ENCODE results near the gene BICC1. TPM values are rescaled to one million over a fixed set of nuclear protein-coding genes. Genes with fewer than 3 reads are reported as not detected.

Gene BICC1
- total RNA-seq, 1 experiment from 2014 or later = 118 TPM

GRCh38 chr10:58859526-58859925, 346.9 kb downstream of the BICC1 start:
- H3K36me3 ChIP-seq (ENCODE audit: control insufficient read depth, insufficient read depth, low read length) = no peaks in the 10 kb centered on the region
- Mint-ChIP-seq H3K27me3 (ENCODE audit: insufficient read depth, unreplicated experiment) (no peaks in the 10 kb centered on the region), H3K9me3 (ENCODE audit: unreplicated experiment) (peaks cover 31% of the 10 kb centered on the region), H3K36me3 (ENCODE audit: insufficient read depth, unreplicated experiment) (no peaks in the 10 kb centered on the region), H3K27ac (ENCODE audit: unreplicated experiment) (no peak overlapping the region), H3K4me1 (ENCODE audit: low read depth, unreplicated experiment) (peaks cover 12% of the 10 kb centered on the region), H3K4me3 (ENCODE audit: unreplicated experiment) (no peak overlapping the region)
- no peaks in the 10 kb centered on the region for H3K27me3 ChIP-seq (replicated peaks; ENCODE audit: control insufficient read depth, insufficient read depth, low read length)
- intact Hi-C loops (cut with micrococcal nuclease; ENCODE audit: unreplicated experiment) = no loop called here
- POLR2A ChIA-PET = no interaction called here
- no peak overlapping the region for H3K4me3 ChIP-seq (ENCODE audit: low read depth, low read length)
- no peak for TF ChIP-seq CTCF (IDR thresholded peaks at IDR 0.05; ENCODE audit: insufficient read depth in 1 of 2, low read depth in 1 of 2, low read length in 1 of 2, severe bottlenecking in 1 of 2, unreplicated experiment in 1 of 2)
- peaks cover 21% of the 10 kb centered on the region for H3K4me1 ChIP-seq
- no peaks in the 10 kb centered on the region for H3K9me3 ChIP-seq
- no TSS peak for BruUV-seq (replicated peaks)
- no peak for DNase-seq
- CTCF ChIA-PET = no interaction called here

GRCh38 chr10:58867683-58868082, 355.0 kb downstream of the BICC1 start:
- no peak for DNase-seq
- intact Hi-C loops (cut with micrococcal nuclease; ENCODE audit: unreplicated experiment) = no loop called here
- Mint-ChIP-seq H3K4me3 (ENCODE audit: unreplicated experiment) (no peak overlapping the region), H3K27ac (ENCODE audit: unreplicated experiment) (no peak overlapping the region), H3K4me1 (ENCODE audit: low read depth, unreplicated experiment) (peaks cover 4% of the 10 kb centered on the region), H3K27me3 (ENCODE audit: insufficient read depth, unreplicated experiment) (no peaks in the 10 kb centered on the region), H3K9me3 (ENCODE audit: unreplicated experiment) (peaks cover 9% of the 10 kb centered on the region), H3K36me3 (ENCODE audit: insufficient read depth, unreplicated experiment) (no peaks in the 10 kb centered on the region)
- H3K27me3 ChIP-seq (replicated peaks; ENCODE audit: control insufficient read depth, insufficient read depth, low read length) = no peaks in the 10 kb centered on the region
- BruUV-seq (replicated peaks) = no TSS peak
- 0 out of 2 replicates have a peak, but pooled peaks cover 2% of the 10 kb centered on the region for H3K9me3 ChIP-seq
- no peaks in the 10 kb centered on the region; the same call in 1 of the 2 replicates for H3K4me1 ChIP-seq
- H3K36me3 ChIP-seq (ENCODE audit: control insufficient read depth, insufficient read depth, low read length) = no peaks in the 10 kb centered on the region
- no peak overlapping the region for H3K4me3 ChIP-seq (ENCODE audit: low read depth, low read length)
- no peak for TF ChIP-seq CTCF (IDR thresholded peaks at IDR 0.05; ENCODE audit: insufficient read depth in 1 of 2, low read depth in 1 of 2, low read length in 1 of 2, severe bottlenecking in 1 of 2, unreplicated experiment in 1 of 2)
- POLR2A ChIA-PET = interaction anchor here (0.6 kb wide), 1 partner anchor 88 kb away, joined by 3 read pairs; no protein-coding TSS in a partner anchor
- CTCF ChIA-PET = no interaction called here

DNA sequence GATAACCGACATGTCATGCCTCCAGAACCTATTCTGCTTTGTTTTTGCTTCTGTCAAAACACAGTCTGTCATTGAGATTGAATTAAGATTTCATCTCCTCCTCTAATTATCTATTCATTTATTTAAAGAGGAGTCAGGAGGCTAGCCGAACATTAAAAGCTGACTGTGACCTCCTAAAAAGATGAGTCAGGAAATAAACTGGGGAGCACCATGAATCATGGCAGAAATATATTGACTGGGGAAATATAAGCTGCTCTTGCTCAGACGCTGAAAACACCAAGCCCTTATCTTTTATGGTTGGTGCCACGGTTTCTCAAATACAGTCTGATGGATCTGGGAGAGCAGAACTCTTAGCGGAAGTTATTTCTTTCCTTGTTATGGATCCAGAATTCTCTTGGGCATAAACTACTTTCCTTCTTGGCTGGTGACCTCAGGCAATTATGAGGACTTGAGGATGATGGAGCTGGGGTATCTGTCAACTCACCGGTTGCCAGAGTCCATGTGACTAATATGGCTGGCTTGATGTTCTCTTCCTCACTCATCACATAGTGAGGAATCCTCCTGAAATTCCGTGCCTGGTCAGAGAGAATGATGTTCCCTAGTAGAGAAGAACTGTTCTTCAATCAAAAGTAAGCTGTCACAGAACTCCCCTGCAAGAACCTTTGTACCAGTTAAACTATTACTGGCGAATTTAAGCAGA, 356.2 kb downstream of the BICC1 start:
- Mint-ChIP-seq H3K36me3 (ENCODE audit: insufficient read depth, unreplicated experiment) (no peaks in the 10 kb centered on the region), H3K27ac (ENCODE audit: unreplicated experiment) (no peak overlapping the region), H3K4me1 (ENCODE audit: low read depth, unreplicated experiment) (peaks cover 15% of the 10 kb centered on the region), H3K9me3 (ENCODE audit: unreplicated experiment) (no peaks in the 10 kb centered on the region), H3K27me3 (ENCODE audit: insufficient read depth, unreplicated experiment) (no peaks in the 10 kb centered on the region), H3K4me3 (ENCODE audit: unreplicated experiment) (no peak overlapping the region)
- H3K4me1 ChIP-seq = peaks cover 2% of the 10 kb centered on the region
- no peaks in the 10 kb centered on the region for H3K27me3 ChIP-seq (replicated peaks; ENCODE audit: control insufficient read depth, insufficient read depth, low read length)
- ChIA-PET POLR2A (no interaction called here), CTCF (no interaction called here)
- no peaks in the 10 kb centered on the region for H3K36me3 ChIP-seq (ENCODE audit: control insufficient read depth, insufficient read depth, low read length)
- no peak for DNase-seq
- H3K9me3 ChIP-seq = 0 out of 2 replicates have a peak, but pooled peaks cover 2% of the 10 kb centered on the region
- no peak for TF ChIP-seq CTCF (IDR thresholded peaks at IDR 0.05; ENCODE audit: insufficient read depth in 1 of 2, low read depth in 1 of 2, low read length in 1 of 2, severe bottlenecking in 1 of 2, unreplicated experiment in 1 of 2)
- intact Hi-C loops (cut with micrococcal nuclease; ENCODE audit: unreplicated experiment) = no loop called here
- no TSS peak for BruUV-seq (replicated peaks)
- no peak overlapping the region for H3K4me3 ChIP-seq (ENCODE audit: low read depth, low read length)
